ENCODE results near the gene SPATA31C2. TPM values are rescaled to one million over a fixed set of nuclear protein-coding genes. Genes with fewer than 3 reads are reported as not detected.
"Not testable (repeated sequence)": the region's sequence is repeated elsewhere in the genome, so short reads cannot be mapped to it uniquely, and the experiment has no call there.

Gene SPATA31C2
- total RNA-seq, 4 donors from 2014 or later = not detected

DNA sequence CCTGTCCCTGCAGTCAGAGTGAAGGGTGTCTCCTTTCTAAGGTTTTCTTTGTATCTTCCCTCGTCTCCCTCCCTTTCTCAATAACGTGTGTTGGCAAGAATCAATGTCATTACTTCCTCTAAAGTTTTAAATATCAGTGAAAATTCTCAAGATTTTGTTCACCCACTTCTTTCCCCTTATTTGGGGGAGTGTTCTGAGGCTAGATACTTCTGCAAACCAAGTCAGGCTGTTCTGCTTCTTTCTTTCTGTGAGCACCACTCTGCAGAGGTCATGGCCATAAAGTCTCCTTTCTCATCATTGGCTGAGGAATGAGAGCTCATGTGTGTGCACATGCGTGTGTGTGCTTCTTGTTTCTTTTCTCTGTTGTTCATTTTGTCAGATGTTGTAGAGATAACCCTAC, 26.6 kb upstream of the SPATA31C2 start:
- Histone ChIP-seq H3K36me3 (no peaks in the 10 kb centered on the region), H3K27me3 (no peaks in the 10 kb centered on the region), H3K9me3 (peaks cover 5% of the 10 kb centered on the region), H3K4me1 (no peaks in the 10 kb centered on the region), H3K27ac (no peak overlapping the region), H3K4me3 (no peak overlapping the region)
- TF ChIP-seq EP300 (IDR thresholded peaks at IDR 0.05) (no peak), CTCF (IDR thresholded peaks at IDR 0.05) (no peak), POLR2AphosphoS5 (IDR thresholded peaks at IDR 0.05) (no peak), POLR2A (IDR thresholded peaks at IDR 0.05) (no peak)
- 51% methylated on average over 3 of the region's 3 CpGs for WGBS
- no peak for DNase-seq (ENCODE audit: low spot score in 2 of 2)

- 78% methylated on average over 6 of the region's 6 CpGs for WGBS
- no peak for TF ChIP-seq EP300 (IDR thresholded peaks at IDR 0.05)
- no peak for TF ChIP-seq POLR2A (IDR thresholded peaks at IDR 0.05)
- TF ChIP-seq POLR2AphosphoS5 (IDR thresholded peaks at IDR 0.05) = no peak
- no peak for TF ChIP-seq CTCF (IDR thresholded peaks at IDR 0.05)
- Histone ChIP-seq H3K4me3 (no peak overlapping the region), H3K4me1 (no peaks in the 10 kb centered on the region), H3K36me3 (no peaks in the 10 kb centered on the region), H3K9me3 (no peaks in the 10 kb centered on the region), H3K27ac (no peak overlapping the region), H3K27me3 (no peaks in the 10 kb centered on the region)
- DNase-seq (ENCODE audit: low spot score in 2 of 2) = no peak
Observed at GRCh38 chr9:88161144-88161543, 22.9 kb upstream of the SPATA31C2 start.

DNA sequence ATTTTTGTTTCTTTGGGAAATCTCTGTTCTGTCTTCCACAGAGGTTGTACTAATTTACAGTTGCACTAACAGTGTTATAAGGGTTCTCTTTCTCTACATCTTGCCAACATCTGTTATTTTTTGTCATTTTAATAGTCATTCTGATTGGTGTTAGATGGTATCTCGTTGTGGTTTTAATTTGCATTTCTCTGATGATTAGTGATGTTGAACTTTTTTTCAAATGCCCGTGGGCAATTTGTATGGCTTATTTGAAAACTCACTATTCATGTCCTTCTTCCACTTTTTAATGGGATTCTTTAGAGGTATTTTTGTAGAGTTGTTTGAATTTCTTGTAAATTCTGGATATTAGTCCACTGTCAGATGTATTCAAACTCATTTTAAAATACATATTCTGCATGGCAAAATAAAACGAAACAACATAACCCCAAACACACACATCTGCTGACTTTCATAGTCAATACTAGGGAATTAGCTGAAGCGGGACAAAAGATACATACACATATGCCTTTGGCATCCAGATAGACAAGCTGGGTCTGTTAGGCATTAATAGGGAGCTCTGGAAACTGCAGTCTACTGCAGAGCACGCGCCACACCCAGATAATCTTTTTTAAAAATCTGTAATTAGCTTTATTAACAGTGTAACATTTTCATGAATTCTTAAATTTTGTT, 5.8 kb upstream of the SPATA31C2 start:
- TF ChIP-seq POLR2AphosphoS5 (IDR thresholded peaks at IDR 0.05) = no peak
- no peak overlapping the region for H3K4me3 ChIP-seq
- H3K27me3 ChIP-seq = peaks cover 21% of the 10 kb centered on the region
- 47% methylated on average over 6 of the region's 6 CpGs for WGBS
- no peak overlapping the region for H3K27ac ChIP-seq
- no peaks in the 10 kb centered on the region for H3K9me3 ChIP-seq
- H3K36me3 ChIP-seq = no peaks in the 10 kb centered on the region
- H3K4me1 ChIP-seq = no peaks in the 10 kb centered on the region
- DNase-seq (ENCODE audit: low spot score in 2 of 2) = no peak

GRCh38 chr9:88143179-88143578, 4.9 kb upstream of the SPATA31C2 start:
- DNase-seq (ENCODE audit: low spot score in 2 of 2) = no peak
- Histone ChIP-seq H3K4me1 (no peaks in the 10 kb centered on the region), H3K4me3 (no peak overlapping the region), H3K27me3 (peaks cover 21% of the 10 kb centered on the region), H3K36me3 (no peaks in the 10 kb centered on the region), H3K9me3 (no peaks in the 10 kb centered on the region), H3K27ac (no peak overlapping the region)
- WGBS = 87% methylated on average over 3 of the region's 3 CpGs
- TF ChIP-seq CTCF (IDR thresholded peaks at IDR 0.05) = no peak

GRCh38 chr9:88133552-88133951, 4.7 kb downstream of the SPATA31C2 start:
- not testable (repeated sequence) for H3K4me3 ChIP-seq; H3K9me3 ChIP-seq; DNase-seq (ENCODE audit: low spot score in 2 of 2); H3K4me1 ChIP-seq; H3K27me3 ChIP-seq; H3K27ac ChIP-seq; H3K36me3 ChIP-seq
- WGBS = 58% methylated on average over 9 of the region's 12 CpGs

DNA sequence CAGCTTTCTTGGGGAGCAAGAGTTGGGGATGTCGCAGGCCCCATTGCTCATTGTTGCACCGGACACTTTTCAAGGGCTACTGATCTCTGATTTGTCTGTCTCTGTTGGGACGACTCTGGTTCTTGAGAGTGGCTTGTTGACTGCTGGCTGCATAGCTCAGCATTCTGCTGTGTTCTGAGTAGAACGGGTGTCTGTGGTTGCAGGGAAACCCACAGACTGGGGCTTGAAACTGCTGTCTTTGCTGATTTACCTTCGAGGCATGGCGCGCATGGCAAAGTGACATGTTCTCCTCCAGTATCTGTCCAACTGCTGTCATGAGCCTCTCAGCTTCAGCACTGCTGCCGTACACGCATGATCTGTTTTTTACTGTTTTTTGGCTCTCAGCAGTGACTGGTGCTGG, 8.7 kb downstream of the SPATA31C2 start:
- H3K36me3 ChIP-seq; H3K4me3 ChIP-seq; H3K27ac ChIP-seq; H3K27me3 ChIP-seq; H3K9me3 ChIP-seq; H3K4me1 ChIP-seq; DNase-seq (ENCODE audit: low spot score in 2 of 2): not testable (repeated sequence)
- WGBS = 29% methylated on average over 2 of the region's 9 CpGs

DNA sequence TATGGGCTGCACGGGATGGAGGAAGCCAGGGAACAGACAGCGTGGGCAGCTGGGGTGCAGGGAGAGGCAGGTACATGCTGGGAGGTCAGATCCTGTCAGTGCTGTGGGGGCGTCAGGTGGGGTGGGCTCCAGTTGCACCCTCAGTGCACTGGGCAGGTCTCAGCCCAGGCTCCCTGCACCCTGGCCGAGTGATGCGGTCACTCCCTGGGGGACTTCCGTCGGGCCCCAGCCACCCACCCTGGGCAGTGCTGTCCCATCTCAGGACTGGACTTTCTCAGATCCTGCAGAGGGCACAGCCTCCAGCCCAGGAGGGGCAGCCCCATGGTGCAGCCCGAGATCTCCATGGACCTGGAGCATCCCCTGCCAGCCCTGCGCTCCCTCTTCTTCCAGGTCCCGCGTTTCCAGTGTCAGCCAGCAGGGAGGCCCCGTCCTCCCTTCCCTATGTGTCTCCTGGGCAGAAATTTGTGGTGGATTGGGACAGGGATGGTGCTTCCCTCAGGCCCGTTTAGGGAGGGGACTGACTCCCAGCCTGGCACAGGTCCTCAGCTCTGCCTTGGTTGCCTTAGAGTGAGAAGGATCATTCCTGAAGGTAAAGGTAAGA, 10.5 kb downstream of the SPATA31C2 start:
- not testable (repeated sequence) for H3K27ac ChIP-seq; DNase-seq (ENCODE audit: low spot score in 2 of 2); H3K27me3 ChIP-seq; H3K36me3 ChIP-seq; H3K4me1 ChIP-seq; H3K4me3 ChIP-seq; H3K9me3 ChIP-seq
- WGBS = 90% methylated on average over 2 of the region's 13 CpGs

GRCh38 chr9:88123413-88123812, 14.9 kb downstream of the SPATA31C2 start:
- H3K9me3 ChIP-seq; DNase-seq (ENCODE audit: low spot score in 2 of 2); H3K4me3 ChIP-seq; H3K4me1 ChIP-seq; H3K27me3 ChIP-seq; H3K27ac ChIP-seq; H3K36me3 ChIP-seq: not testable (repeated sequence)

- H3K27ac ChIP-seq; H3K27me3 ChIP-seq; DNase-seq (ENCODE audit: low spot score in 2 of 2); H3K4me3 ChIP-seq; H3K9me3 ChIP-seq; H3K36me3 ChIP-seq; H3K4me1 ChIP-seq: not testable (repeated sequence)
- WGBS = 59% methylated on average over 5 of the region's 5 CpGs
Observed at GRCh38 chr9:88118121-88118520, 20.2 kb downstream of the SPATA31C2 start.

- H3K4me3 ChIP-seq; H3K9me3 ChIP-seq; H3K27me3 ChIP-seq; H3K36me3 ChIP-seq; H3K27ac ChIP-seq; H3K4me1 ChIP-seq; DNase-seq (ENCODE audit: low spot score in 2 of 2): not testable (repeated sequence)
- no CpG with 5 or more reads among the region's 13 CpGs for WGBS
Observed at GRCh38 chr9:88114968-88115612, 23.2 kb downstream of the SPATA31C2 start.
